ENCODE measurements around the gene DUSP2. TPM values are rescaled to one million over a fixed set of nuclear protein-coding genes. Genes with fewer than 3 reads are reported as not detected.
A peak's percentile ranks its signal among the peaks of the same experiment; 100 is the strongest.
"Not testable (repeated sequence)": the region's sequence is repeated elsewhere in the genome, so short reads cannot be mapped to it uniquely, and the experiment has no call there.

DUSP2 gene
- total RNA-seq, 1 experiment from 2014 or later: 0.84 TPM

- DNase-seq (ENCODE audit: low read depth): no peak
These were observed 2.5 kb upstream of the DUSP2 start for GRCh38 chr2:96147593-96148201.

GRCh38 chr2:96146881-96147592 lies 1.8 kb upstream of the DUSP2 start:
- DNase-seq (ENCODE audit: low read depth): peak; percentile 42

- DNase-seq (ENCODE audit: low read depth): no peak
These were observed 1.1 kb upstream of the DUSP2 start for GRCh38 chr2:96146153-96146880.

DNA sequence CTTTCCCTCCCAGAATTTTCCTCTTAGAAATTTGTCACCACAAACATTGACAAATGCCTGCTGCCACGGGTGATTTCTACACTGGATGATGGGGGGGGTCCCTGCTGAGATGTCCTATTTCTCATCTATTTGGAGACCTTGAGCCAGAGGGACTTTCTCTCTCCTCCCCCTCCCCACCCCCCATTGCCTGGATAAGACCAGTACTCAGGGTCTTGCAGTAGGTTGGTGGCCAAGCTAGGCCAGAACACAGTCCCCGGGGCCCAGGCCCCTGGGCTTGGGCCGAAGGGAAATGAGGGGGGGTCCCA lies 560 bp upstream of the DUSP2 start:
- no peak for DNase-seq (ENCODE audit: low read depth)

- DNase-seq (ENCODE audit: low read depth): no peak
These were observed 682 bp downstream of the DUSP2 start for GRCh38 chr2:96144481-96145035.

DNA sequence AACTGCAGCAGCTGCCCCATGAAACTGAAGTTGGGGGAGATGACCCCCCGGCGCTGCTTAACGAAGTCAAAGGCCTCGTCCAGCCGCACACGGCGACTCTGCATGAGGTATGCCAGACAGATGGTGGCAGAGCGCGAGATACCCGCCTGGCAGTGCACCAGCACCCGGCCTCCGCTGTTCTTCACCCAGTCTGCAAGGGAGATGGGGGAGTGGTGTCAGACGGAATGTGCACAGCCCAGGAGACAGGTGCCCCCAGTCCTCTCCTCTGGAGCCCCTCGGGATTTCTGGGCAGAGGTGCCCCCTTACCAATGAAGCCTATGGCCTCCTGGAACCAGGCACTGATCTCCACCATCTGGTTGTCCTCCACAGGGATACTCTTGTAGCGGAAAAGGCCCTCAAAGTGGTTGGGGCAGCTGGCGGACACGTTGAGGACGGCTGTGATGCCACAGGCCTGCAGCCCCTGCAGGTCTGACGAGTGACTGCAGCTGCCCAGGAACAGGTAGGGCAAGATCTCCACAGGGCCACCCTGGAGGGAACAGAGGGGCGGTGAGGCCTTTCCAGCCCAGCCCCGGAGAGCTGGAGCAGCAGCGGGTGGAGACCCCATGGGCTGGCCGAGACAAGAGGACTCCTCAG lies 1.3 kb downstream of the DUSP2 start:
- DNase-seq (ENCODE audit: low read depth): no peak

GRCh38 chr2:96143231-96143847 lies 1.9 kb downstream of the DUSP2 start:
- no peak for DNase-seq (ENCODE audit: low read depth)

GRCh38 chr2:96142217-96143113 lies 2.8 kb downstream of the DUSP2 start:
- no peak for DNase-seq (ENCODE audit: low read depth)

DNA sequence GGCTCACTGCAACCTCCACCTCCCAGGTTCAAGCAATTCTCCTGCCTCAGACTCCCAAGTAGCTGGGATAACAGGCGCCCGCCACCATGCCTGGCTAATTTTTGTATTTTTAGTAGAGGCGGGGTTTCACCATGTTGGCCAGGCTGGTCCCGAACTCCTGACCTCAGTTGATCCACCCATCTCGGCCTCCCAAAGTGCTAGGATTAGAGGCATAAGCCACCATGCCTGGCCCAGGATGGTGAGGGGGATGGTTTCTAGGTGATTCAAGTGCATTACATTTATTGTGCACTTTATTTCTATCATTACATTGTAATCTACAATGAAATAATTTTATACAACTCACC lies 3.6 kb downstream of the DUSP2 start:
- not testable (repeated sequence) for DNase-seq (ENCODE audit: low read depth)

- no peak for DNase-seq (ENCODE audit: low read depth)
These were observed 4.2 kb downstream of the DUSP2 start for GRCh38 chr2:96140941-96141623.

DNA sequence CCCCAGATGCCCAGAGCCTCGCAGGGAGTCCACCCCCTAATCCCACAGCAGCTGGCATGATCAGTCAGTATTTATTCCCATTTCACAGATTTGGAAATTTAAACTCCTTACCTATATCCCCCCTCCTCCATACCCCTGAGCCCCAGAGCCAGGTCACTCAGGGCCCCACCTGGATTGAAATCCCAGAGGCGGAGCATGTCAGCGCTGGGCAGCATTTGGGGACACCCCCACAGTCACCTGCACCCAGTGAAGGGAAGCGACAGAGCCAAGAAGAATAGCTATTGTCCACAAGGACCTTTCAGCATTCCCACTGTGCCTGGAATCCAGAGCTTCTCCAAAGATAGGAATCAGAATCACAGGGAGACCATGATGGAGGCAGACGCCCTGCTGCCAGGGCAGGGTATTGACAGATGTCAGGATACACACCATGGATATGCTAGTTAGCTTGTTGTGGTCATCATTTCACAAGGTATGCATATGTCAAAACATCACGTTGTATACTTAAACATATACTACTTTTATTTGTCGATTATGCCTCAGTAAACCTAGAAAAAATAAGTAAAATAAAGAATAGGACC lies 6.0 kb downstream of the DUSP2 start:
- DNase-seq (ENCODE audit: low read depth): no peak

GRCh38 chr2:96138179-96139145 lies 6.8 kb downstream of the DUSP2 start, which contains the start of gene ASTL:
Gene ASTL (minus strand): TSS chr2:96138502. CDS start chr2:96138436, 66 bp downstream.
- no peak for DNase-seq (ENCODE audit: low read depth)

- DNase-seq (ENCODE audit: low read depth): no peak
These were observed 7.7 kb downstream of the DUSP2 start for GRCh38 chr2:96137321-96138178.

GRCh38 chr2:96136129-96136720 lies 9.0 kb downstream of the DUSP2 start:
- no peak for DNase-seq (ENCODE audit: low read depth)

- DNase-seq (ENCODE audit: low read depth): no peak
These were observed 9.6 kb downstream of the DUSP2 start for GRCh38 chr2:96135621-96136020.

DNA sequence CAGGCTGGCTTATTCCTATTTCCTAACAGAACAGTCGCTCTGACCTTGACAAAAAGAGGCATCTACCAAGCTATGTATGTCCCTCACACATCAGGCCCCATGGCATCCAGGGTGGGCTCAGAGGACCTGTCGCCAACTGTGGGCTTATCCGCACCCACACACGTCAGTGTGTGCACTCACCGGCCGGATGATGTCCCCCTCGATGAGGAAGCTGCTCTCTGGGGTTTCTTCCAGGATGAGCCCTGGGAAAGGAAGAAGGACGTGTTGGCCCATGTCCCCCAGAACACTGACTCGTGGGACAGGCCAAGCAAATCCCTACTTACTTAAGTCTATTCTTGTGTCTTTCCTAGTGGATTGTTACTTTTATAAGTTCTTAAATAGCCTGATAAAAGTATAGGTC lies 10.1 kb downstream of the DUSP2 start:
- no peak for DNase-seq (ENCODE audit: low read depth)

GRCh38 chr2:96134421-96134820 lies 10.8 kb downstream of the DUSP2 start:
- DNase-seq (ENCODE audit: low read depth): no peak
